ENCODE data around the gene COMMD8. TPM values are rescaled to one million over a fixed set of nuclear protein-coding genes. Genes with fewer than 3 reads are reported as not detected.
A peak's percentile ranks its signal among the peaks of the same experiment; 100 is the strongest.

Gene COMMD8
- total RNA-seq, 1 experiment from 2014 or later, result 27.4 TPM

DNA sequence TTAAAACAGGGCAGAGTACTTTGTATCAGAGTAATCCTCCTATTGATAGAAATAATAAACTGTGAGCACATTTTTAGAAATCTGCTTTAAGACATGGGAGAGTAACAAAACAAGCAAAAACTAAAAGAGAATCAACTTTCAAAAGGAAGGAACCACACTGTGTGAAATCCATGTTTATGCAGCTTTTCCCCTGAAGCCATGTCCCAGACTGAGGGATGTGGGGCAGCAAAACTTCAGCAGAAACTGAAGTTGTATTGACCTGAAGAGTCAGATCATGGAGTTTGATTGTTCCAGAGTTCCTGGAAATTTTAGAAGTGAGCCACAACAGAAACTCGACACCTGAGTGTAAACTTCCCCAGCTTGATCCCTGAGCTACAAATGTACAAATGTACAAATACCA, 53.2 kb downstream of the COMMD8 start:
- intact Hi-C loops (cut with micrococcal nuclease; ENCODE audit: unreplicated experiment), result no loop called here
- H2AFZ ChIP-seq, result peak overlapping the region; percentile 9; the same call in 1 of the 2 replicates
- no peak overlapping the region for H3K4me3 ChIP-seq
- DNase-seq, result peak in 1 of 2 experiments; percentile 36
- CTCF ChIA-PET, result no interaction called here
- H3K9me2 ChIP-seq (ENCODE audit: insufficient read depth), result peaks cover 1% of the 10 kb centered on the region; the same call in 1 of the 2 replicates
- H3K36me3 ChIP-seq (ENCODE audit: low read depth), result 0 out of 2 replicates have a peak, but pooled peaks cover 3% of the 10 kb centered on the region
- POLR2A ChIA-PET (ENCODE audit: unreplicated experiment), result no interaction called here
- H3F3A ChIP-seq (ENCODE audit: insufficient read depth, low read depth), result no peaks in the 10 kb centered on the region
- TF ChIP-seq, protein P1, sequence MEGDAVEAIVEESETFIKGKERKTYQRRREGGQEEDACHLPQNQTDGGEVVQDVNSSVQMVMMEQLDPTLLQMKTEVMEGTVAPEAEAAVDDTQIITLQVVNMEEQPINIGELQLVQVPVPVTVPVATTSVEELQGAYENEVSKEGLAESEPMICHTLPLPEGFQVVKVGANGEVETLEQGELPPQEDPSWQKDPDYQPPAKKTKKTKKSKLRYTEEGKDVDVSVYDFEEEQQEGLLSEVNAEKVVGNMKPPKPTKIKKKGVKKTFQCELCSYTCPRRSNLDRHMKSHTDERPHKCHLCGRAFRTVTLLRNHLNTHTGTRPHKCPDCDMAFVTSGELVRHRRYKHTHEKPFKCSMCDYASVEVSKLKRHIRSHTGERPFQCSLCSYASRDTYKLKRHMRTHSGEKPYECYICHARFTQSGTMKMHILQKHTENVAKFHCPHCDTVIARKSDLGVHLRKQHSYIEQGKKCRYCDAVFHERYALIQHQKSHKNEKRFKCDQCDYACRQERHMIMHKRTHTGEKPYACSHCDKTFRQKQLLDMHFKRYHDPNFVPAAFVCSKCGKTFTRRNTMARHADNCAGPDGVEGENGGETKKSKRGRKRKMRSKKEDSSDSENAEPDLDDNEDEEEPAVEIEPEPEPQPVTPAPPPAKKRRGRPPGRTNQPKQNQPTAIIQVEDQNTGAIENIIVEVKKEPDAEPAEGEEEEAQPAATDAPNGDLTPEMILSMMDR (conservative IDR thresholded peaks at IDR 0.05), result no peak
- no peak for TF ChIP-seq EZH2 (IDR thresholded peaks at IDR 0.05; ENCODE audit: low read depth)
- H3K79me2 ChIP-seq (ENCODE audit: low read depth), result no peaks in the 10 kb centered on the region
- H3K9me3 ChIP-seq (ENCODE audit: insufficient read depth, low read depth), result no peaks in the 10 kb centered on the region
- H3K27me3 ChIP-seq (ENCODE audit: insufficient read depth, low read depth), result no peaks in the 10 kb centered on the region
- H3K4me2 ChIP-seq, result no peak overlapping the region
- BruUV-seq (replicated peaks), result no TSS peak
- H3K27ac ChIP-seq, result no peak overlapping the region
- 0 out of 2 replicates have a peak, but pooled peaks cover 4% of the 10 kb centered on the region for H3K4me1 ChIP-seq (replicated peaks; ENCODE audit: insufficient read depth)
- no peaks in the 10 kb centered on the region for H4K20me1 ChIP-seq (ENCODE audit: insufficient read depth)

DNA sequence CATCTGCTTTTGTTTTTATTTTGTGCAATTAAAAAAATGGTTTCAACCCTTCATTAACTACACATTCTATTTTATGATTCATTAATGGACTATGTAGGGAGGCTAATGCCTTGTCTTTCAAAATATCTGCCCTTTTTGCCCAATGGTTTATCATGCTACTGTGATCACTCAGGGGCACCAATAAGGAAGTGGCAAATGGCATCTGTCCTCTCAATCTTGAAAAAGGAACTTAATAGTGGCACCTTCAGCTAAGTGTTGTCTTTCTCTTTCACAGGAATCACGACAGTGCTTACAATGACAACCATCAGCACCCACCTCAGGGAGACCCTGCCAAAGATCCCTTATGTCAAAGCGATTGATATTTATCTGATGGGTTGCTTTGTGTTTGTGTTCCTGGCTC, 57.1 kb downstream of the COMMD8 start:
- TF ChIP-seq, protein P1 (conservative IDR thresholded peaks at IDR 0.05), result no peak
- TF ChIP-seq EZH2 (IDR thresholded peaks at IDR 0.05; ENCODE audit: low read depth), result no peak
- 0 out of 2 replicates have a peak, but pooled peaks cover 4% of the 10 kb centered on the region for H3K4me1 ChIP-seq (replicated peaks; ENCODE audit: insufficient read depth)
- no peak for DNase-seq
- no peak overlapping the region for H3K4me3 ChIP-seq
- no peaks in the 10 kb centered on the region for H3K9me3 ChIP-seq (ENCODE audit: insufficient read depth, low read depth)
- no peaks in the 10 kb centered on the region for H3F3A ChIP-seq (ENCODE audit: insufficient read depth, low read depth)
- intact Hi-C loops (cut with micrococcal nuclease; ENCODE audit: unreplicated experiment), result no loop called here
- H3K36me3 ChIP-seq (ENCODE audit: low read depth), result no peaks in the 10 kb centered on the region
- no peaks in the 10 kb centered on the region for H3K27me3 ChIP-seq (ENCODE audit: insufficient read depth, low read depth)
- H3K79me2 ChIP-seq (ENCODE audit: low read depth), result no peaks in the 10 kb centered on the region
- H3K27ac ChIP-seq, result no peak overlapping the region
- peaks cover 6% of the 10 kb centered on the region for H3K9me2 ChIP-seq (ENCODE audit: insufficient read depth)
- H3K4me2 ChIP-seq, result no peak overlapping the region
- no peak overlapping the region; the same call in 1 of the 2 replicates for H2AFZ ChIP-seq
- no TSS peak for BruUV-seq (replicated peaks)
- no peaks in the 10 kb centered on the region for H4K20me1 ChIP-seq (ENCODE audit: insufficient read depth)
- CTCF ChIA-PET, result no interaction called here
- POLR2A ChIA-PET (ENCODE audit: unreplicated experiment), result no interaction called here

Other genes starting within 250 kb of the COMMD8 start
- gene ATP10D, start 21.6 kb upstream of the COMMD8 start, total RNA-seq (2021), result 29.3 and 35.2 TPM in 2 replicates